ENCODE measurements around the gene SERPINA6.

DNA sequence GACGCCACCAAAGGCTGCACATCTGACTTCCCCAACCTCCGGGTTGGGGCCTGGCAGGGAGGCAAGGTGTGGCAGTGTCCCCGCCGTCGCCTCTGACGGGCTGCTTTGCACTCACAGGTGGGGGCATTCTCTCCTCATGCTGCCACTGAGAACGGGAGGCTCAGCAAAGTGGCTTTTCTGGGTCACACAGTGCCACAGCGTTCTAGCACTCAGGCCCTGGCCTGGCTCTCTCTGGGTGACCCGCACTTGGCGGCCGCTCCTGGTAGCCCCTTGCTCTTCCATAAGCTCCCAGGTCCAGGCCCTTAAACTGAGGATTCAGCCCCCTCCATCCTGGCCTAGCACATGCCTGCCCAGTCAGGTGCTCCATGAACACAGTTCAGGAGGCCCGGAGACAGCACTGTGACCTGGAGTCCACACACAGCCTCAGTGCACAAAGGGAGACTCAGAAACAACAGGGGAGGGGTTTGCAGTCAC is 40.1 kb upstream of the SERPINA6 start:
- TF ChIP-seq TAF1 (IDR thresholded peaks at IDR 0.05; ENCODE audit: borderline replicate concordance, insufficient read depth, low read length) (no peak), FOXP2 (optimal IDR thresholded peaks at IDR 0.05; ENCODE audit: borderline replicate concordance, extremely low read depth, extremely low read length, insufficient read depth) (no peak), POLR2AphosphoS5 (IDR thresholded peaks at IDR 0.05; ENCODE audit: low read depth, low read length) (no peak), SIN3A (IDR thresholded peaks at IDR 0.05; ENCODE audit: borderline replicate concordance, insufficient read depth, low read length) (no peak)
- TF ChIP-seq, protein P1, sequence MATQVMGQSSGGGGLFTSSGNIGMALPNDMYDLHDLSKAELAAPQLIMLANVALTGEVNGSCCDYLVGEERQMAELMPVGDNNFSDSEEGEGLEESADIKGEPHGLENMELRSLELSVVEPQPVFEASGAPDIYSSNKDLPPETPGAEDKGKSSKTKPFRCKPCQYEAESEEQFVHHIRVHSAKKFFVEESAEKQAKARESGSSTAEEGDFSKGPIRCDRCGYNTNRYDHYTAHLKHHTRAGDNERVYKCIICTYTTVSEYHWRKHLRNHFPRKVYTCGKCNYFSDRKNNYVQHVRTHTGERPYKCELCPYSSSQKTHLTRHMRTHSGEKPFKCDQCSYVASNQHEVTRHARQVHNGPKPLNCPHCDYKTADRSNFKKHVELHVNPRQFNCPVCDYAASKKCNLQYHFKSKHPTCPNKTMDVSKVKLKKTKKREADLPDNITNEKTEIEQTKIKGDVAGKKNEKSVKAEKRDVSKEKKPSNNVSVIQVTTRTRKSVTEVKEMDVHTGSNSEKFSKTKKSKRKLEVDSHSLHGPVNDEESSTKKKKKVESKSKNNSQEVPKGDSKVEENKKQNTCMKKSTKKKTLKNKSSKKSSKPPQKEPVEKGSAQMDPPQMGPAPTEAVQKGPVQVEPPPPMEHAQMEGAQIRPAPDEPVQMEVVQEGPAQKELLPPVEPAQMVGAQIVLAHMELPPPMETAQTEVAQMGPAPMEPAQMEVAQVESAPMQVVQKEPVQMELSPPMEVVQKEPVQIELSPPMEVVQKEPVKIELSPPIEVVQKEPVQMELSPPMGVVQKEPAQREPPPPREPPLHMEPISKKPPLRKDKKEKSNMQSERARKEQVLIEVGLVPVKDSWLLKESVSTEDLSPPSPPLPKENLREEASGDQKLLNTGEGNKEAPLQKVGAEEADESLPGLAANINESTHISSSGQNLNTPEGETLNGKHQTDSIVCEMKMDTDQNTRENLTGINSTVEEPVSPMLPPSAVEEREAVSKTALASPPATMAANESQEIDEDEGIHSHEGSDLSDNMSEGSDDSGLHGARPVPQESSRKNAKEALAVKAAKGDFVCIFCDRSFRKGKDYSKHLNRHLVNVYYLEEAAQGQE (IDR thresholded peaks at IDR 0.05; ENCODE audit: insufficient read depth in 1 of 2, low read depth in 2 of 2, low read length in 2 of 2): no peak

All from PFSK-1 (cell line).